Activated T-cell treated with anti-CD3 and anti-CD28 coated beads, Interleukin-2, amount 50 U/mL, for 48 hours (primary cell): ENCODE measurements around the gene MSI2.

Experiments
- DNase-seq, 2 experiments: peaks; one replicate each; pipeline ENCODE4 v3.0.0-alpha.2; 2020

Gene MSI2

GRCh38 chr17:57567251-57567650 is 310.9 kb downstream of the MSI2 start:
- DNase-seq = no peak

- DNase-seq = no peak
Observed at GRCh38 chr17:57568340-57568739, 312.0 kb downstream of the MSI2 start.

- DNase-seq = no peak
Observed at GRCh38 chr17:57569021-57569420, 312.7 kb downstream of the MSI2 start.

- no peak for DNase-seq
Observed at GRCh38 chr17:57569853-57570252, 313.5 kb downstream of the MSI2 start.

GRCh38 chr17:57570724-57571344 is 314.5 kb downstream of the MSI2 start:
- DNase-seq = no peak

GRCh38 chr17:57572062-57572461 is 315.7 kb downstream of the MSI2 start:
- no peak for DNase-seq

- DNase-seq = no peak
Observed at GRCh38 chr17:57572600-57572999, 316.3 kb downstream of the MSI2 start.

- no peak for DNase-seq
Observed at GRCh38 chr17:57574040-57574513, 317.8 kb downstream of the MSI2 start.

- DNase-seq = no peak
Observed at GRCh38 chr17:57576744-57577143, 320.4 kb downstream of the MSI2 start.

GRCh38 chr17:57577751-57578607 is 321.7 kb downstream of the MSI2 start:
- DNase-seq = no peak

GRCh38 chr17:57578608-57579225 is 322.4 kb downstream of the MSI2 start:
- DNase-seq = no peak

GRCh38 chr17:57579245-57579644 is 322.9 kb downstream of the MSI2 start:
- DNase-seq = no peak

GRCh38 chr17:57580055-57580739 is 323.9 kb downstream of the MSI2 start:
- no peak for DNase-seq

GRCh38 chr17:57582881-57583756 is 326.8 kb downstream of the MSI2 start:
- no peak for DNase-seq

- no peak for DNase-seq
Observed at GRCh38 chr17:57584050-57584551, 327.8 kb downstream of the MSI2 start.

- DNase-seq = no peak
Observed at GRCh38 chr17:57585341-57586195, 329.2 kb downstream of the MSI2 start.

- DNase-seq = no peak
Observed at GRCh38 chr17:57586196-57586740, 329.9 kb downstream of the MSI2 start.

GRCh38 chr17:57586742-57587141 is 330.4 kb downstream of the MSI2 start:
- no peak for DNase-seq

GRCh38 chr17:57587193-57587969 is 331.1 kb downstream of the MSI2 start:
- no peak for DNase-seq

GRCh38 chr17:57588086-57588485 is 331.8 kb downstream of the MSI2 start:
- DNase-seq = no peak
